Amniotic epithelial cell (primary cell): ENCODE results near the gene POLR1C.
"Not testable (repeated sequence)": the region's sequence is repeated elsewhere in the genome, so short reads cannot be mapped to it uniquely, and the experiment has no call there.

Experiments used
- DNase-seq: peaks from one replicate; pipeline ENCODE4 v3.0.0-alpha.2; 2010; ENCODE audit warnings: low read depth

Gene POLR1C

DNA sequence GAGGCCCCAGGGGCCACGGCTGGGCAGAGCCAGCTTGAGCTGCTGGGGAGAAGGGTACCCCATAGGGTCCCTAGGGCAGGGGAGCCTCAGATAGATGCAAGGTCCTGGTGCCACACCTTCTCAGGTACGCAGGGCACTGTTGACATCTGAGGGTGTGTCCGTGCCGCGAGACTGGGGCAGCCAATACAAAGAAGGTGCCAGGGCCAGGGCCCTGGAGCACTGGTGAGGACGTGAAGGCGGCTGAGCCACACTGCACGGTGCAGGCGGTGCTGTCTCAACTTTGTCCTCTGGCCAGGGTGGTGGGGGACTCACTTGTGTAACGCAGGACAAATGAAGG is 6.1 kb upstream of the POLR1C start:
- DNase-seq = no peak

- DNase-seq = no peak
Observed at GRCh38 chr6:43511824-43512415, 5.0 kb upstream of the POLR1C start.

DNA sequence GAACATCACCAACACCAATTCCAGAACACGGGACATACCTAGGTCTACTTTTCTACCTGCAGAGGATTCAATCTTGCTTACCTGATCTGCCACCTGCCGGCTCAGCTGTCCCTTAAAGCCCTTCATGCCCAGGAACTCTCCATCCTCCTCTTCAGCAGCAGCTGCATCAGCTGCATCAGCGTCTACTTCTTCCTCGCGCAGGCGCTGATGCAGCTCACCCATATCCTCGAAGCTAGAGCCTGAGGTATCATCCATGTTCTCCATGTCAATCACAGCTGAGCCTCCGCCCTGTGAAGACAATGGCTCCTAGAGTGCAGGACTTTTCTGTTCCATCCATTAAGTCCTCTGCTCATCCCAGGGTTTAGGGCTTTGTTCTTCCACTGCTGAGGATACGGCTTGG is 1.1 kb upstream of the POLR1C start:
- no peak for DNase-seq

- DNase-seq = no peak
Observed at GRCh38 chr6:43516367-43516696, 557 bp upstream of the POLR1C start.

DNA sequence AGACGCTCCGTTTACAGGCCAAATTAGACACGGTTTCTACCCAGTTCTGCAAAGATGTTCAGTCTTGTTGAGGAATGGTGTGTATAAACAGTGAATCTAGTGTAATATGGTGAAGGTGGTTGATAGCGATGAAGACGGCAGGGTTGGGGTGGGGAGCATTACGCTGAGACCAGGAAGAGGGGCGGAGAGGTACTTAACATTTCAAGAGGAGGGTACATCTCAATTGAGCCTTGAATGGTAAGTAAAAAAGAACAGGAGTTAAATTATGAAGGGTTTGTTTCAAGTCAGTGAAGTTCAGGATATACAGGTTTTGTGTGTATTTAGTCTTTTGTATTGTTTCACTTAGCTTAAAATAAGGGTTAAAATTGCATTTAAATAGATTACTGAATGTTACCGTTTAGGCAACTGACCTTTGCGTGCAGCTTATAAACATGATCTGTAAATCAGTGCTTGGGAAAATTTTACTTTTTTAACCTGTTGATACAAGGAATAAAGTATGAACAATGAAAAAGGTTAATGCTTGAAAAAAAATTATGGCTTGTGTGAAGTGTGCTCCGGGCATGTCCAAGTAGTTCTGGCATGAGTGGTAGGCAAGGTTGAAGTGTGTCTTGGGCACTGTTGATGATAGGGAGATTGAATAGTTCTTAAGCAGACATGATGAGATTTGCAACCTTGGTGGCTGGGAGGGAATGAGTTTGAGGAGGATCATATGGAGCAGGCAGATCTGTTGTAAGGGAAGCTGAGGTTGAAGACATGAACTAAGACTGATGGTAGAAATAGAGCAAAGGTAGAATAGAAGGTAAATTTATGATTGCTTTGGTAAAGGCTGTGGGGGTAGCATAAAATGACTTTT is 842 bp downstream of the POLR1C start:
- DNase-seq = peak; percentile 17

DNA sequence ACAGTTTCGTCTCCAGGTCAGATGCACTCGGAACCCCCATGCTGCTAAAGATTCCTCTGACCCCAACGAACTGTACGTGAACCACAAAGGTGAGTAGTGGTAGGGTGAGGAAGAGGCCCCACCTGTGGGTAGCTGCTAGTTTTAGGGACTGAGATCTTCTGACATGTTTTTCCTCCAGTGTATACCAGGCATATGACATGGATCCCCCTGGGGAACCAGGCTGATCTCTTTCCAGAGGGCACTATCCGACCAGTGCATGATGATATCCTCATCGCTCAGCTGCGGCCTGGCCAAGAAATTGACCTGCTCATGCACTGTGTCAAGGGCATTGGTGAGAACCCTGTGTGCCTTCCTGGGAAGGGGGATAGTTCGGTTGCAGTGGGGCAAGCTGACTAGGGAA is 3.2 kb downstream of the POLR1C start:
- DNase-seq = no peak

DNA sequence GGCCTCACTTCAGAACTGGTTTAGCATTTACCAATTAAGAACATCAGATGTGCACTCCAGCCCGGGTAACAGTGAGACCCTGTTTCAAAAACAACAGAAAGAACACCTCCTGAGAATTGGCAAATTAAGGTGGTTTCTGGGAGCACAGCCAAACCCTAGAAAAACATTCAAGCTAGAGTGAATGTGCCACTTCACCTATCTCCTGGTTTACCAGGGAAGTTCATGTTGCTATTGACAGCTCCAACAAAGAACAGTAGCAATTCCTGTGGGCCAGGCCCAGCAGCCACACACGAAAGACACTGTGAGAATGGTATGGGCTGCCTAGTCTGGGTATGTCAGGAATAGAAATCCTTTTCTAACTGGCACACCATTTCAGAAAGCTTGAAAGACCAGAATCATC is 4.9 kb downstream of the POLR1C start:
- DNase-seq = no peak

GRCh38 chr6:43522547-43523261 is 5.8 kb downstream of the POLR1C start:
- DNase-seq = no peak

DNA sequence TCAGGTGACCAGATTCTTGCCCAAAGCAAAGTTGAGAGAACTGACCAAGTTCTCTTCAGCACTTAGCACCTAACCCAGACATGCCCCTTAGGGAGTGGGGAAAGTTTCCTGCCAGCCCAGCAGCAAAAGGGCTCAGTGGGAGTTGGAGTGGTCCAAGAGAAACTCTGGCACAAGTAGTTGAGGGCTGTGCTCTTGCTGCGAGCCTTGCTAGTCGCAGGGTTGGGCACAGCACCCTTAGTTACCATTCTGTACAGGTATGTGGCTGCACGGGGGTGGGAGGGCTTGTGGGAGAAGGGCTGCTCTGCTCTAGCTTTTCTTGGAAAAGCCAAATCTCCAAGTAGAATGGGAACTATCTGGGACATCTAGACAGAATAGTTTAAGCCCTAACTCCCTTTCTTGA is 6.4 kb downstream of the POLR1C start:
- DNase-seq = no peak

DNA sequence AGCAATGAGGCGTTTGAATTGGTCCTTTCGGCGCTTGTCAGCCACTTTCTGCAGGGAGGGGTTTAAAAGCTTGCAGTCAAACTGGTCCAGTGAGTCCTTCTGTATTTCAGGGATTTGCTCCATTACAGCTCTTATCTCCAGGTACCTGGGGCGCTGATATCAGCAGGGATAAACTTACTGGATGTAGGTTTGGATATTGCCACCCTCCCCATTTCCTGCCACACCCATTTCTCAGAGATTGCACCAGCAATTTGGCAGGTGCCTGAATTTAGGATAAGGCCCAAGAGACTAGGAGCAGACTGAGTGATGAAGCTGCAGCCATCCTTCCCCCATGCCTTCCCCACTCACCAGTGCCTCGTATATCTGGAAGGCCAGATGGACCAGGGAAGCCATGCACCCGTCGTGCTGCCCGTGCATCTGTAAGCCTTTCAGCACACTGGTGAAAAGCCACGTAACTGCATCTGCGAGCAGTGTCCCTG is 7.6 kb downstream of the POLR1C start:
- no peak for DNase-seq

GRCh38 chr6:43532201-43532600 is 15.3 kb downstream of the POLR1C start:
- DNase-seq = peak; percentile 12

- DNase-seq = not testable (repeated sequence)
Observed at GRCh38 chr6:43538986-43539385, 22.1 kb downstream of the POLR1C start.

- not testable (repeated sequence) for DNase-seq
Observed at GRCh38 chr6:43539409-43539808, 22.5 kb downstream of the POLR1C start.

DNA sequence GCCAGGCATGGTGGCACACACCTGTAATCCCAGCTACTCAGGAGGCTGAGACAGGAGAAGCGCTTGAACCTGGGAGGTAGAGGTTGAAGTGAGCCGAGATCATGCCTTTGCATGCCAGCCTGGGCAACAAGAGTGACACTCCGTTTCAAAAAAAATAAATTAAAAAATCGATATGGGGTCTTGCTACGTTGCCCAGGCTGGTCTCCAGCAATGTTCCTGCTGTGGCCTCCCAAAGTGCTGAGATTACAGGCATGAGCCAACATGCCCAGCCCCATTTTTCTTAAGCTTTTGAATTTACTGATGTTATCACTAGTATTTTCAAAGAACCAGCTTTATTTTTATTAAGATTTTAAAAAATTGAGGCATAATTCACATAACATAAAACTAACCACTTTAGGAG is 23.6 kb downstream of the POLR1C start:
- DNase-seq = no peak

- no peak for DNase-seq
Observed at GRCh38 chr6:43541774-43542471, 25.0 kb downstream of the POLR1C start.

GRCh38 chr6:43544461-43544860 is 27.6 kb downstream of the POLR1C start:
- DNase-seq = no peak

GRCh38 chr6:43547222-43547621 is 30.3 kb downstream of the POLR1C start:
- no peak for DNase-seq

- not testable (repeated sequence) for DNase-seq
Observed at GRCh38 chr6:43557620-43558019, 40.7 kb downstream of the POLR1C start.

DNA sequence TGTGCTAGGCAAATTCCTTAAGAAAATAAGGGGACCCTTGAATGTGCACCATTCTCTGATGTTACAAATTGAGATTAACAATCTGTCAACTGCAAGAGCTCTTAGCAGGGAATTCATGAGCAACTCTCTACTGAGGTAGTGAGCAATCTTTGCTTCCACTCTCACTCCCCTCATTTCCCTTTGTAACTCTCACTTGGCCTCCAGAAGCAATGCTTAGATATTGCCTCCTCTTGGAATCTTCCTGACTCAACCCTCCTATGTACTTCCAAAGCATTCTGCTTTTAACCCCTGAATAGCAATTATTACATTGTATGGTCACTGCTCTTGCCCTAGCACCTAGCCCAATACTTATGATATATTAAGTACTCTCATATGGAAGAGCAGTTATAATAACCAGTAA is 42.4 kb downstream of the POLR1C start:
- DNase-seq = no peak

GRCh38 chr6:43570876-43571441 is 54.1 kb downstream of the POLR1C start:
- peak; percentile 87 for DNase-seq
